Measurements from ENCODE around the gene HSPB1.

DNA sequence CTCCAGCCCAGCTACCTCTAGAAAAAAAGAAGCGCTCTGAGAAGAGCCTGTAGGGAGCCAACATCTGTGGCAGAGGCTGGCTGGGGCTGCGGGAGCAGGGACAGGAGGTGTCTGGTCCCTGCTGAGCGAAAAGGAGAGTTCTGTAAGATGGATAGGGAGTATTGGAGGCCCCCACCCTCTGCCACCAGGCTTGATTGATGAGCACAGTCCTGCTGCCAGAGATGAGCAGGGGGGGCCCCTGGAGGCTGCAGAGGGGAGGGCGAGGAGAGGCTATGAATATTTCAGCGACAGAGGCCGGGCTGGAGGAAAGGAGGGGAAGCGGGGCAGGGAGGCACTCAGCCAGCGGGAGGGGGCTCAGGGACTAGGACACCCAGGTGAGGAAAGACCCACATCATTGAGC, 44.5 kb upstream of the HSPB1 start:
- TF ChIP-seq, protein P1, sequence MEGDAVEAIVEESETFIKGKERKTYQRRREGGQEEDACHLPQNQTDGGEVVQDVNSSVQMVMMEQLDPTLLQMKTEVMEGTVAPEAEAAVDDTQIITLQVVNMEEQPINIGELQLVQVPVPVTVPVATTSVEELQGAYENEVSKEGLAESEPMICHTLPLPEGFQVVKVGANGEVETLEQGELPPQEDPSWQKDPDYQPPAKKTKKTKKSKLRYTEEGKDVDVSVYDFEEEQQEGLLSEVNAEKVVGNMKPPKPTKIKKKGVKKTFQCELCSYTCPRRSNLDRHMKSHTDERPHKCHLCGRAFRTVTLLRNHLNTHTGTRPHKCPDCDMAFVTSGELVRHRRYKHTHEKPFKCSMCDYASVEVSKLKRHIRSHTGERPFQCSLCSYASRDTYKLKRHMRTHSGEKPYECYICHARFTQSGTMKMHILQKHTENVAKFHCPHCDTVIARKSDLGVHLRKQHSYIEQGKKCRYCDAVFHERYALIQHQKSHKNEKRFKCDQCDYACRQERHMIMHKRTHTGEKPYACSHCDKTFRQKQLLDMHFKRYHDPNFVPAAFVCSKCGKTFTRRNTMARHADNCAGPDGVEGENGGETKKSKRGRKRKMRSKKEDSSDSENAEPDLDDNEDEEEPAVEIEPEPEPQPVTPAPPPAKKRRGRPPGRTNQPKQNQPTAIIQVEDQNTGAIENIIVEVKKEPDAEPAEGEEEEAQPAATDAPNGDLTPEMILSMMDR (conservative IDR thresholded peaks at IDR 0.05; ENCODE audit: low read length): no peak
- no peak for TF ChIP-seq EZH2phosphoT487 (IDR thresholded peaks at IDR 0.05; ENCODE audit: borderline replicate concordance)

Measured in Loucy (cell line).